ENCODE results near the gene HIPK4. TPM values are rescaled to one million over a fixed set of nuclear protein-coding genes. Genes with fewer than 3 reads are reported as not detected.

HIPK4 gene
- total RNA-seq, 1 experiment from 2014 or later = 0.74 TPM

- TF ChIP-seq CTCF (IDR thresholded peaks at IDR 0.05 in 2 of 3, conservative IDR thresholded peaks at IDR 0.05 in 1 of 3; ENCODE audit: borderline replicate concordance in 1 of 3, insufficient read depth in 1 of 3, low read depth in 2 of 3, low read length in 2 of 3) = no peak
- TF ChIP-seq CBX3 (IDR thresholded peaks at IDR 0.05; ENCODE audit: low read depth) = no peak
These were observed 6.0 kb upstream of the HIPK4 start (continued) for GRCh38 chr19:40395956-40396355.

- H3K36me3 ChIP-seq (ENCODE audit: control insufficient read depth in 1 of 2, insufficient read depth in 2 of 2, low read length in 2 of 2) = no peaks in the 10 kb centered on the region
- H2AFZ ChIP-seq (ENCODE audit: low read depth, low read length, poor library complexity, severe bottlenecking) = no peak overlapping the region
- no peak overlapping the region for H3K4me3 ChIP-seq (replicated peaks in 1 of 2; ENCODE audit: low read depth in 1 of 2, low read length in 2 of 2)
- TF ChIP-seq YY1 (IDR thresholded peaks at IDR 0.05; ENCODE audit: extremely low read depth, insufficient replicate concordance, low read depth, low read length) = no peak
- TF ChIP-seq EZH2 (IDR thresholded peaks at IDR 0.05) = no peak
- BruUV-seq (replicated peaks) = no TSS peak
- H3K27ac ChIP-seq (ENCODE audit: low read depth, low read length) = no peak overlapping the region
- no peak overlapping the region for H3K4me2 ChIP-seq (ENCODE audit: low read length)
- H3K9me2 ChIP-seq (ENCODE audit: insufficient read depth) = no peaks in the 10 kb centered on the region
- no peaks in the 10 kb centered on the region for H3K27me3 ChIP-seq (ENCODE audit: insufficient read depth, low read length)
- ChIA-PET CTCF (interaction anchor here (1.7 kb wide), 1 partner anchor 26 kb away, joined by 6 read pairs; no protein-coding TSS in a partner anchor), RAD21 (ENCODE audit: low non-redundant PET in 1 of 2, low total read pairs in 2 of 2, uncharacterized antibody in 2 of 2, unreplicated experiment in 2 of 2) (no interaction called here), POLR2A (interaction anchor here (1.2 kb wide), 1 partner anchor 31 kb away, joined by 3 read pairs; no protein-coding TSS in a partner anchor)
- no peak for ATAC-seq
- DNase-seq (ENCODE audit: low read depth, low spot score) = no peak
- intact Hi-C loops (cut with micrococcal nuclease) = no loop called here
- no peaks in the 10 kb centered on the region for H4K20me1 ChIP-seq (ENCODE audit: insufficient read depth)
- no peaks in the 10 kb centered on the region for H3K9me3 ChIP-seq (ENCODE audit: control insufficient read depth in 1 of 2, insufficient read depth in 1 of 2, low read depth in 1 of 2, low read length in 2 of 2)
- H3K79me2 ChIP-seq (ENCODE audit: insufficient read depth, low read length) = no peaks in the 10 kb centered on the region
- peaks cover 15 to 30% of the 10 kb centered on the region in 2 experiments for H3K4me1 ChIP-seq (ENCODE audit: control insufficient read depth in 1 of 2, insufficient read depth in 2 of 2, low read length in 2 of 2)
- no peak overlapping the region for H3K9ac ChIP-seq (ENCODE audit: low read length)
These were observed 4.8 kb upstream of the HIPK4 start for GRCh38 chr19:40394816-40395210.

Measured in HCT116 (cell line).